BLaER1 treated with 17β-estradiol and CSF1 and Interleukin-3, amounts not matched to agents 10 nM and 100 nM (cell line): ENCODE data around the gene CCDC106.

Experiments used
- H3K27ac ChIP-seq, 11 experiments: shearing (Covaris generic); formaldehyde crosslinking; 2 replicates each; pipeline ENCODE4 v1.8.1; 2022
- H3K27me3 ChIP-seq, 11 experiments: shearing (Covaris generic); formaldehyde crosslinking; 2 replicates each; pipeline ENCODE4 v1.8.1; 2022
- H3K36me3 ChIP-seq, 11 experiments: shearing (Covaris generic); formaldehyde crosslinking; 2 replicates each; pipeline ENCODE4 v1.8.1; 2022
- H3K4me1 ChIP-seq, 10 experiments: shearing (Covaris generic); formaldehyde crosslinking; 2 replicates each; pipeline ENCODE4 v1.8.1; 2022
- H3K4me2 ChIP-seq, 11 experiments: shearing (Covaris generic); formaldehyde crosslinking; 2 replicates each; pipeline ENCODE4 v1.8.1; 2022
- H3K4me3 ChIP-seq, 10 experiments: shearing (Covaris generic); formaldehyde crosslinking; 2 replicates each; pipeline ENCODE4 v1.8.1; 2022
- H3K9ac ChIP-seq, 11 experiments: shearing (Covaris generic); formaldehyde crosslinking; 2 replicates each; pipeline ENCODE4 v1.8.1; 2022
- H3K9me3 ChIP-seq, 11 experiments: shearing (Covaris generic); formaldehyde crosslinking; replicated peaks in 1 of 11; 2 replicates each; pipeline ENCODE4 v1.8.1; 2022
- H4K20me1 ChIP-seq, 11 experiments: shearing (Covaris generic); formaldehyde crosslinking; 2 replicates each; pipeline ENCODE4 v1.8.1; 2022
- Cebpa-rat ChIP-seq, 11 experiments: shearing (Covaris generic); IDR thresholded peaks; 2 replicates each; pipeline ENCODE4 v1.8.1; 2022

Gene CCDC106

DNA sequence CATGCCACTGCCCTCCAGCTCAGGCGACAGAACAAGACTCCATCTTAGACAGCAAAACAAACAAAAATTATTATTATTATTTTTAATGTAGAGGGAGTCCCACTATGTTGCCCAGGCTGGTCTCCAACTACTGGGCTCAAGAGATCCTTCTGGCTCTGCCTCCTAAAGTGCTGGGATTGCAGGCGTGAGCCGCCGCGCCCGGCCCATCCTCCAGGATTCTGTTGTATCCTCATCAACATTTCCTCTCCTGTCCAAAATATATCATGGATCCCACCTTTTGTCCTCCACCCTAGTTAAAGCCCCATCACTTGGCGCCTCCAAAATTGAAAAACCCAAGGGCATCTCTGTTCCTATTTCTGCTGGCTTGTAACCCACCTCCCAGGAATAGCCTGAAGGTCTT is 24.9 kb upstream of the CCDC106 start:
- H3K9me3 ChIP-seq = no peaks in the 10 kb centered on the region
- no peak overlapping the region for H3K4me3 ChIP-seq
- no peak for TF ChIP-seq Cebpa-rat (IDR thresholded peaks at IDR 0.05)
- peaks cover 27 to 40% (median 32%) of the 10 kb centered on the region in 10 experiments for H3K4me1 ChIP-seq
- H3K27me3 ChIP-seq = no peaks in the 10 kb centered on the region
- H3K36me3 ChIP-seq = peaks cover 16 to 41% (median 22%) of the 10 kb centered on the region in 11 experiments; a peak in 19 of 22 replicates
- peak overlapping the region in 10 of 11 experiments; percentile 9 to 35 (median 20); a peak in 7 of 22 replicates for H3K4me2 ChIP-seq
- H4K20me1 ChIP-seq = peaks cover 0 to 20% (median 12%) of the 10 kb centered on the region in 11 experiments; a peak in 10 of 22 replicates
- peak overlapping the region in 1 of 11 experiments; percentile 29; a peak in 1 of 22 replicates for H3K27ac ChIP-seq
- no peak overlapping the region for H3K9ac ChIP-seq

DNA sequence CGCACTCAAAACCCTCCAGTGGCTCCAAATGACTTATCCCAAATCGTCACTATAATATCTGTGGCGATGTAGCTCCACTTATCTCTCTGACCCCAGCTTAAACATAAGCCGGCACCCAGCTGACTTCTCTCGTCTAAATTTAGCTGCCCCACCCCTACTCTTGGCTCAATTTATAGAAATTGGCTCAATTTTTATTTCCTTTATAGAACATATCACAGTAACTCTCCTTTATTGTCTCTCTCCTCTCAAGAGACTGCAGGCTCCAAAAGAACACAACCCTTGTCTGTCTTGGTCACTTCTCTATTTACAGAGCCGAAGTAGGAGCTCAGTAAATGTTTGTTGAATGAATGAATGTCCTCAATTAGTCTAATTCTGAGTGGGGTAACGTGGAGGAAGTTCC is 24.5 kb upstream of the CCDC106 start:
- no peaks in the 10 kb centered on the region for H3K9me3 ChIP-seq
- TF ChIP-seq Cebpa-rat (IDR thresholded peaks at IDR 0.05) = no peak
- no peaks in the 10 kb centered on the region for H3K27me3 ChIP-seq
- H3K4me2 ChIP-seq = peak overlapping the region; percentile 9 to 50 (median 24); a peak in 13 of 22 replicates
- H3K9ac ChIP-seq = peak overlapping the region in 1 of 11 experiments; percentile 18; a peak in 1 of 22 replicates
- H3K36me3 ChIP-seq = peaks cover 16 to 36% (median 21%) of the 10 kb centered on the region in 11 experiments; a peak in 19 of 22 replicates
- H3K27ac ChIP-seq = peak overlapping the region in 5 of 11 experiments; percentile 9 to 47 (median 21); a peak in 5 of 22 replicates
- H4K20me1 ChIP-seq = peaks cover 0 to 20% (median 12%) of the 10 kb centered on the region in 11 experiments; a peak in 10 of 22 replicates
- peaks cover 30 to 40% (median 34%) of the 10 kb centered on the region in 10 experiments for H3K4me1 ChIP-seq
- peak overlapping the region in 9 of 10 experiments; percentile 32 to 61 (median 55); a peak in 14 of 20 replicates for H3K4me3 ChIP-seq

DNA sequence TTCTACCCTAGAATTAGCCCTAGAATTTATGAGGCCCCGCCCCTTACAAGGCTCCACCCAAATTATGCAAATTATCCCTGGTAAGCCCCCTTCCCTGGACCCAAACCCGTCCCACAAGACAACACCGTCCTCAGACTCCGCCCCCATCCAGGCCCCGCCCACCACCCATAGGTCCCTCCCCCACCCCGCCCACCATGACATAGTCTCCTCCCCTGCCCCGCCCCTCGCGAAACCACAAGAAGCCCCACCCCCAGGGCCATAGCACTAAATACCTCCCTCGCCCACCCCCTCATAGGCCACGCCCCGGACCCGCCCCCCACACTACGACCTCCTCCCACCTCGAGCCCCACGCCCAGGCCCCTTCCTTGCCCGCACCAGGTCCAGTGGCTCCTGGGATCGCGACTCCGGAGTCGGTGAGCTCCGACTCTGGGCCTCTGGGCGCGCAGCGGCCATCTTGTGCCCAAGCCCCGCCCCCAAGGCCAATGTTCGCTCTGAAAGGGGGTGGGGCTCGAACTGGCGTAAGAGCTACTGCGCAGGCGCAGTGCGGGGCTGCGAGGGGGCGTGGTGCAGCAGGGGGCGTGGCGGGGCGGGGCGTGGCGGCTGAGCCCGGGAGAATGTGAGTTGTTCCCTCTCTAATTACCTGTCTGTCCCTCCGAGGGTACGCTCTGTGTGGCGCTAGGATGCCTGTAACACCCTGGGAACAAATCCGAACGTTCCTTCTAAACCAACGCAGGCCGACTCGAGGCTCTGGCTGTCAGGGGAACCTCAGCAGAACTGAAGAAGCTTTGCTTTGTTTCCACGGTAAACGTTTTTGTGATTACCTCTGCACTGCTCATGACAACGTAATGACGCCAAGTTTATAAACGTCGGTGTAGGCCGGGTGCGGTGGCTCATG is 23.7 kb upstream of the CCDC106 start, which contains the start of gene ZNF784:
Gene ZNF784 (minus strand): TSS at position 458 of the 895 bp plus-strand sequence. CDS start 5 bp downstream, at position 453.
- Histone ChIP-seq H3K27me3 (no peaks in the 10 kb centered on the region), H3K36me3 (peaks cover 16 to 32% (median 20%) of the 10 kb centered on the region in 11 experiments; a peak in 19 of 22 replicates), H4K20me1 (peaks cover 0 to 20% (median 11%) of the 10 kb centered on the region in 11 experiments; a peak in 10 of 22 replicates), H3K4me2 (peak within 1 kb of the TSS; percentile 69 to 91 (median 83)), H3K4me3 (peak within 1 kb of the TSS; percentile 48 to 72 (median 60)), H3K27ac (peak within 1 kb of the TSS; percentile 76 to 94 (median 87); a peak in 21 of 22 replicates), H3K4me1 (peaks cover 37 to 47% (median 41%) of the 10 kb centered on the region in 10 experiments), H3K9ac (peak within 1 kb of the TSS; percentile 77 to 91 (median 85)), H3K9me3 (no peaks in the 10 kb centered on the region)
- TF ChIP-seq Cebpa-rat (IDR thresholded peaks at IDR 0.05) = no peak

DNA sequence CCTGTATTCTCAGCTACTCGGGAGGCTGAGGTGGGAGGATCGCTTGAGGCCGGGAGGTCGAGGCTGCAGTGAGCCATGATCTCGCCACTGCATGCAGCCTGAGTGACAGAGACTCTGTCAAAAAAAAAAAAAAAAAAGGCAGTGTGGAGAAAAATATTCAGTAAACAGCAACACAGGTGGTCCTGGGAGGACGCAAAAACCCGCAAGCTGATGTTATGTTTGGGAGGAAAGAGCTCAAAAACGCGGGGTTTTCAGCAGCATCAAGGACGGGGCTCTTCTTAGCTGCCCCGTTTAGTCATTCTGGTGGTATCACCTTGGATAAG is 23.0 kb upstream of the CCDC106 start:
- peaks cover 0 to 20% (median 11%) of the 10 kb centered on the region in 11 experiments; a peak in 10 of 22 replicates for H4K20me1 ChIP-seq
- H3K4me1 ChIP-seq = peaks cover 39 to 49% (median 45%) of the 10 kb centered on the region in 10 experiments
- no peaks in the 10 kb centered on the region for H3K9me3 ChIP-seq
- TF ChIP-seq Cebpa-rat (IDR thresholded peaks at IDR 0.05) = no peak
- H3K4me2 ChIP-seq = peak overlapping the region; percentile 69 to 91 (median 83)
- peak overlapping the region; percentile 48 to 72 (median 60) for H3K4me3 ChIP-seq
- peaks cover 16 to 27% (median 19%) of the 10 kb centered on the region in 11 experiments; a peak in 19 of 22 replicates for H3K36me3 ChIP-seq
- H3K9ac ChIP-seq = peak overlapping the region; percentile 77 to 91 (median 85); a peak in 20 of 22 replicates
- no peaks in the 10 kb centered on the region for H3K27me3 ChIP-seq
- H3K27ac ChIP-seq = peak overlapping the region in 8 of 11 experiments; percentile 80 to 94 (median 86); a peak in 10 of 22 replicates

DNA sequence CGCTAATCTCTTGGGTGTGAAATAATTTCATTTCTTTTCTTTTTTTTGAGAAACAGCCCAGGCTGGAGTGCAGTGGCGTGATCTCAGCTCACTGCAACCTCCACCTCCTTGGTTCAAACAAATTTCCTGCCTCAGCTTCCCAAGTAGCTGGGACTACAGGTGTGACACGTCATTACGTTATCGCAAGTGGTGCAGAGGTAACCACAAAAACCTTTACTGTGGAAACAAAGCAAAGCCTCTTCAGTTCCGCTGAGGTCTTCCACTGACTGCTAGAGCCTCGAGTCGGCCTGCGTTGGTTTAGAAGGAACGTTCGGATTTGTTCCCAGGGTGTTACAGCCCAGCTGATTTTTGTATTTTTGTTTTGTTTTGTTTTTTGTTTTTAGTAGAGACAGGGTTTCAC is 21.7 kb upstream of the CCDC106 start:
- Histone ChIP-seq H3K9ac (no peak overlapping the region; a peak in 1 of 22 replicates), H3K4me1 (peaks cover 26 to 47% (median 38%) of the 10 kb centered on the region in 10 experiments), H3K27me3 (no peaks in the 10 kb centered on the region), H4K20me1 (peaks cover 0 to 20% (median 4%) of the 10 kb centered on the region in 11 experiments; a peak in 10 of 22 replicates), H3K9me3 (no peaks in the 10 kb centered on the region), H3K27ac (no peak overlapping the region), H3K4me2 (no peak overlapping the region), H3K4me3 (no peak overlapping the region), H3K36me3 (peaks cover 6 to 13% (median 9%) of the 10 kb centered on the region in 11 experiments; a peak in 16 of 22 replicates)
- no peak for TF ChIP-seq Cebpa-rat (IDR thresholded peaks at IDR 0.05)

DNA sequence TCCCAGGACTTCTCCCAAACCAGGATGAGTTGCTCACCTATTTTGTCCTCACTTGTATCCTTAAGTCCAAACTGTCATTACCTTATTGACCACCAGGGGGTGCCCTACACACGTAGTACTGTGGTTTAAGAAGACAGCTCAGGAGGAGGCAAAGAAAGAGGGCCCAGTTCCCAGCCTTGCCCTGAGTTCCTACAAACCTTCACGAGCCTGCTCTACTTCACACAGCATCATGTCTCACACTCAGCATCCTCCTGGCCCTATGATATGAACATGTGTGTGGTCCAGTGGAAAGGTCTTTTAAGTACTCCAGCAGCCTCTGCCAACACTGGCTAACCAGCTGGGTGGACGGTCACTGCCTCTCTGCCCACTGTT is 15.6 kb upstream of the CCDC106 start:
- Histone ChIP-seq H4K20me1 (no peaks in the 10 kb centered on the region; a peak in 1 of 22 replicates), H3K27ac (no peak overlapping the region; a peak in 1 of 22 replicates), H3K4me1 (peaks cover 45 to 70% (median 59%) of the 10 kb centered on the region in 10 experiments), H3K4me2 (peak overlapping the region in 2 of 11 experiments; percentile 13 to 21; a peak in 1 of 22 replicates), H3K4me3 (no peak overlapping the region), H3K9ac (peak overlapping the region in 2 of 11 experiments; percentile 23 to 65; a peak in 2 of 22 replicates), H3K9me3 (no peaks in the 10 kb centered on the region), H3K27me3 (no peaks in the 10 kb centered on the region), H3K36me3 (0 out of 22 replicates have a peak, but pooled peaks cover 0 to 3% (median 0%) of the 10 kb centered on the region in 11 experiments)
- TF ChIP-seq Cebpa-rat (IDR thresholded peaks at IDR 0.05) = no peak

DNA sequence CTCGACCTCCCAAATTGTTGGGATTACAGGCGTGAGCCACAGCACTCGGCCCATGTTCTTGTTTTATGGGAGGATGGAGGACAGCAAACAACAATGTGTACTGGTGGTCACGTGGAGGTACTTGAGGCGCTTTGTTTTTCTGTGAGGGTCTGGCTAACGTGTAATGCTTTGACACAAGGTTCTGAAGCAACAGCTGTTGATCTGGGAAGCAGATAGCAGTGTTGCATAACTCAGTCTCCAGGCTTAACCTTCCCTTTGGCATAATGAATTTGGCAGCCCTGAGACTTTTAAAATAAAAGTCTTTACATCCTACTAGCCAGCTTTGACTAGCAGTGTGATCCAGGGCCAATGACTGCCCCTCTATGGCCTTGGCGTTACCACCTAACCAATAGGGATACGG is 14.2 kb upstream of the CCDC106 start:
- TF ChIP-seq Cebpa-rat (IDR thresholded peaks at IDR 0.05) = no peak
- H3K4me3 ChIP-seq = peak overlapping the region; percentile 75 to 98 (median 91); a peak in 14 of 20 replicates

DNA sequence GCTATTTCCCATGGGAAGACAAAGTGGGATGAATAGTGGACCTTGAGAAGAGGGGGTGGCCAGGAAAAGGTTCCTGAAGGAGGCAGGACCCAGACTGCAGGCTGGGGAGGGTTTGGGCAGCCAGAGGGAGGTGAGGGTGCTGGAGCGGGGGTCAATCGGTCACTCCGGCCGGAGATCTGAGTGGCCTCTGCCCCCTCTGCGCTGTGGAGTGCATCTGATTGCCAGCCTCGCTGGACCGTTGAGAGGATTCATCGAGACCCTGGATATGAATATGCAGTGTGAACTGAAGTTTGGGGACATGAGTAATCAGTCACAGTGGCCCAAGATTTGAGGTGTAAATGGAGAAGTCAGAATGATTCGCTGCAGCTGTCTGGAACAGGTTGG is 12.7 kb upstream of the CCDC106 start:
- H3K4me3 ChIP-seq = peak overlapping the region; percentile 75 to 98 (median 91)
- H3K4me1 ChIP-seq = peaks cover 53 to 79% (median 66%) of the 10 kb centered on the region in 10 experiments
- no peaks in the 10 kb centered on the region for H3K27me3 ChIP-seq
- peak overlapping the region; percentile 90 to 99 (median 96) for H3K9ac ChIP-seq
- peak overlapping the region; percentile 94 to 100 (median 97) for H3K4me2 ChIP-seq
- peak overlapping the region; percentile 92 to 99 (median 95) for H3K27ac ChIP-seq
- H3K9me3 ChIP-seq = no peaks in the 10 kb centered on the region
- no peak for TF ChIP-seq Cebpa-rat (IDR thresholded peaks at IDR 0.05)
- H4K20me1 ChIP-seq = no peaks in the 10 kb centered on the region; a peak in 1 of 22 replicates
- H3K36me3 ChIP-seq = peaks cover 5 to 13% (median 8%) of the 10 kb centered on the region in 11 experiments; a peak in 11 of 22 replicates

More for the DNA sequence above, 14.2 kb upstream of the CCDC106 start:
- H3K27me3 ChIP-seq = no peaks in the 10 kb centered on the region
- peak overlapping the region; percentile 90 to 99 (median 96); a peak in 17 of 22 replicates for H3K9ac ChIP-seq
- no peaks in the 10 kb centered on the region; a peak in 1 of 22 replicates for H4K20me1 ChIP-seq
- no peaks in the 10 kb centered on the region for H3K9me3 ChIP-seq
- H3K36me3 ChIP-seq = peaks cover 5 to 13% (median 8%) of the 10 kb centered on the region in 11 experiments; a peak in 11 of 22 replicates
- peak overlapping the region; percentile 94 to 100 (median 97) for H3K4me2 ChIP-seq
- H3K4me1 ChIP-seq = peaks cover 55 to 79% (median 67%) of the 10 kb centered on the region in 10 experiments
- peak overlapping the region; percentile 92 to 99 (median 95); a peak in 21 of 22 replicates for H3K27ac ChIP-seq
